H1 (cell line): ENCODE results near the gene GATB. TPM values are rescaled to one million over a fixed set of nuclear protein-coding genes. Genes with fewer than 3 reads are reported as not detected.

Source experiments
- CTCF ChIA-PET: fragments of 300-600 bp; sonication (Branson Sonifier 250); formaldehyde crosslinking; loops from one replicate; lab custom pipeline; 2021; ENCODE audit not compliant: partially characterized antibody; lab: Charles Lee
- POLR2A ChIA-PET: fragments of 300-600 bp; sonication (Branson Sonifier 250); formaldehyde crosslinking; loops from one replicate; lab custom pipeline; 2021; ENCODE audit warnings: inconsistent platforms; ENCODE audit not compliant: partially characterized antibody; lab: Charles Lee
- DNase-seq, 2 experiments: peaks; one replicate each; pipeline versions ENCODE4 v3.0.0 to v3.0.0-alpha.2; 2010 to 2022; ENCODE audit warnings: low spot score in 2 of 2, low read depth in 1 of 2, mixed read lengths in 1 of 2
- FAIRE-seq: peaks from 2 replicates; lab custom pipeline; 2011; peaks lifted over from hg19 to GRCh38; lab: Jason Lieb, UNC
- H2AFZ ChIP-seq: 2 replicates; pipeline ENCODE4 v1.8.1; 2012; ENCODE audit warnings: low read length, inconsistent platforms
- H2AK5ac ChIP-seq: 2 replicates; pipeline ENCODE4 v1.6.1; 2013; ENCODE audit warnings: low read depth, low read length
- H2BK120ac ChIP-seq: replicated peaks from 2 replicates; pipeline ENCODE3; 2013; ENCODE audit warnings: low read depth, low read length, inconsistent platforms
- H2BK12ac ChIP-seq: 2 replicates; pipeline ENCODE4 v1.6.1; 2013; ENCODE audit warnings: low read depth, low read length
- H2BK15ac ChIP-seq: 2 replicates; pipeline ENCODE4 v1.6.1; 2013; ENCODE audit warnings: low read length
- H2BK20ac ChIP-seq: 2 replicates; pipeline ENCODE4 v1.6.1; 2013; ENCODE audit warnings: low read length
- H2BK5ac ChIP-seq: 2 replicates; pipeline ENCODE4 v1.6.1; 2013; ENCODE audit warnings: low read depth, low read length
- H3K14ac ChIP-seq: 2 replicates; pipeline ENCODE4 v1.6.1; 2013; ENCODE audit warnings: inconsistent platforms; ENCODE audit not compliant: insufficient read length
- H3K18ac ChIP-seq: 2 replicates; pipeline ENCODE4 v1.6.1; 2013; ENCODE audit warnings: low read length; ENCODE audit errors: extremely low read depth
- H3K23ac ChIP-seq: 2 replicates; pipeline ENCODE4 v1.6.1; 2013; ENCODE audit warnings: inconsistent platforms; ENCODE audit not compliant: insufficient read length
- H3K23me2 ChIP-seq: 2 replicates; pipeline ENCODE4 v1.6.1; 2013; ENCODE audit warnings: low read depth, low read length
- H3K27ac ChIP-seq: 2 replicates; pipeline ENCODE4 v1.6.1; 2011; ENCODE audit warnings: low read depth, low read length, inconsistent platforms
- H3K27me3 ChIP-seq, 4 experiments: replicated peaks in 1 of 4; 1 replicate in 1 of 4; 2 replicates in 3 of 4; pipeline versions ENCODE4 v1.6.1 to v1.8.1; 2011 to 2013; ENCODE audit warnings: low read length in 3 of 4, mild to moderate bottlenecking in 3 of 4, inconsistent platforms in 2 of 4, mixed read lengths in 2 of 4, moderate library complexity in 1 of 4; ENCODE audit not compliant: control insufficient read depth in 3 of 4, insufficient read depth in 3 of 4; ENCODE audit errors: extremely low read depth in 1 of 4
- H3K36me3 ChIP-seq, 4 experiments: 2 replicates each; pipeline versions ENCODE4 v1.6.1 to v1.8.1; 2011 to 2013; ENCODE audit warnings: mild to moderate bottlenecking in 4 of 4, low read length in 3 of 4, moderate library complexity in 2 of 4, control low read depth in 1 of 4, inconsistent platforms in 1 of 4; ENCODE audit not compliant: insufficient read depth in 4 of 4, control insufficient read depth in 2 of 4
- H3K4ac ChIP-seq: replicated peaks from 2 replicates; pipeline ENCODE3; 2013; ENCODE audit warnings: low read length, low read depth, mixed read lengths, inconsistent platforms; ENCODE audit not compliant: insufficient read length
- H3K4me1 ChIP-seq, 4 experiments: replicated peaks in 1 of 4; 1 replicate in 1 of 4; 2 replicates in 3 of 4; pipeline versions ENCODE4 v1.6.1 to v1.8.1; 2011 to 2013; ENCODE audit warnings: low read length in 3 of 4, inconsistent platforms in 2 of 4, mixed read lengths in 1 of 4; ENCODE audit not compliant: insufficient read depth in 4 of 4, control insufficient read depth in 3 of 4
- H3K4me2 ChIP-seq, 2 experiments: 2 replicates each; pipeline versions ENCODE4 v1.6.1 to v1.8.1; 2011 to 2013; ENCODE audit warnings: low read depth in 2 of 2, low read length in 2 of 2, control low read depth in 1 of 2, inconsistent platforms in 1 of 2, mild to moderate bottlenecking in 1 of 2; ENCODE audit not compliant: insufficient read depth in 1 of 2
- H3K4me3 ChIP-seq, 4 experiments: fragments of 200-600, 300-600 bp in 1 of 4; sonication (generic), shearing (Covaris generic), sonication (Bioruptor Twin) in 1 of 4; 2 replicates each; pipeline versions ENCODE4 v1.5.1 to v1.8.1; 2011 to 2016; ENCODE audit warnings: low read length in 4 of 4, low read depth in 3 of 4, control low read depth in 2 of 4, inconsistent platforms in 2 of 4, mild to moderate bottlenecking in 2 of 4, mixed read lengths in 1 of 4, moderate library complexity in 1 of 4; ENCODE audit not compliant: insufficient read depth in 2 of 4; ENCODE audit errors: extremely low read depth in 1 of 4
- H3K56ac ChIP-seq: replicated peaks from 2 replicates; pipeline ENCODE3; 2013; ENCODE audit warnings: low read depth, mild to moderate bottlenecking, mixed read lengths, low read length, inconsistent platforms; ENCODE audit not compliant: insufficient read length
- H3K79me1 ChIP-seq: 2 replicates; pipeline ENCODE4 v1.6.1; 2013; ENCODE audit warnings: low read depth, low read length, control low read depth
- H3K79me2 ChIP-seq, 2 experiments: 2 replicates each; pipeline versions ENCODE4 v1.6.1 to v1.8.1; 2012 to 2013; ENCODE audit warnings: low read length in 2 of 2, mild to moderate bottlenecking in 2 of 2, inconsistent platforms in 1 of 2; ENCODE audit not compliant: insufficient read depth in 2 of 2, control insufficient read depth in 1 of 2
- H3K9ac ChIP-seq, 4 experiments: replicated peaks in 1 of 4; 1 replicate in 1 of 4; 2 replicates in 3 of 4; pipeline versions ENCODE4 v1.6.1 to v1.8.1; 2011 to 2013; ENCODE audit warnings: low read depth in 3 of 4, low read length in 3 of 4, control low read depth in 2 of 4, mild to moderate bottlenecking in 2 of 4, moderate library complexity in 2 of 4, inconsistent platforms in 1 of 4; ENCODE audit errors: extremely low read depth in 1 of 4
- H3K9me3 ChIP-seq, 2 experiments: 2 replicates each; pipeline versions ENCODE4 v1.6.1 to v1.8.1; 2012 to 2013; ENCODE audit warnings: mild to moderate bottlenecking in 2 of 2, moderate library complexity in 2 of 2, control low read depth in 1 of 2, inconsistent platforms in 1 of 2, low read depth in 1 of 2, low read length in 1 of 2, mixed read lengths in 1 of 2; ENCODE audit not compliant: insufficient read depth in 2 of 2
- H4K20me1 ChIP-seq, 2 experiments: replicated peaks in 1 of 2; 2 replicates each; pipeline versions ENCODE3 to v1.8.1; 2011 to 2013; ENCODE audit warnings: inconsistent platforms in 2 of 2, low read length in 2 of 2, mild to moderate bottlenecking in 1 of 2; ENCODE audit not compliant: insufficient read depth in 2 of 2, control insufficient read depth in 1 of 2
- H4K5ac ChIP-seq: 2 replicates; pipeline ENCODE4 v1.6.1; 2013; ENCODE audit warnings: low read length, low read depth, mixed read lengths, inconsistent platforms; ENCODE audit not compliant: insufficient read length
- H4K8ac ChIP-seq: 2 replicates; pipeline ENCODE4 v1.8.0; 2013; ENCODE audit warnings: mild to moderate bottlenecking, moderate library complexity, low read length, inconsistent platforms; ENCODE audit not compliant: insufficient read depth; ENCODE audit errors: extremely low read depth
- H4K91ac ChIP-seq: replicated peaks from 2 replicates; pipeline ENCODE3; 2013; ENCODE audit warnings: low read length, mixed read lengths, inconsistent platforms; ENCODE audit not compliant: insufficient read length
- ASH2L ChIP-seq: fragments of 200-600, 300-600 bp; sonication (generic); IDR thresholded peaks from one replicate; pipeline ENCODE4 v1.7.1; 2017; ENCODE audit warnings: low read length
- CBX8 ChIP-seq: fragments of 300-800, 300-1000 bp; sonication (generic); IDR thresholded peaks from 2 replicates; pipeline ENCODE4 v1.7.1; 2016; ENCODE audit warnings: low read depth, low read length, borderline replicate concordance
- CREB1 ChIP-seq: IDR thresholded peaks from 2 replicates; pipeline ENCODE4 v1.6.1; 2012; ENCODE audit warnings: inconsistent platforms
- HDAC2 ChIP-seq, 2 experiments: fragments of 300-600 bp in 1 of 2; sonication (generic) in 1 of 2; IDR thresholded peaks; 2 replicates each; pipeline ENCODE4 v1.6.1; 2011 to 2012; ENCODE audit warnings: low read depth in 2 of 2, low read length in 2 of 2, mild to moderate bottlenecking in 2 of 2, moderate library complexity in 2 of 2, borderline replicate concordance in 1 of 2, inconsistent platforms in 1 of 2
- JUND ChIP-seq: IDR thresholded peaks from 2 replicates; pipeline ENCODE4 v1.6.1; 2011; ENCODE audit warnings: mild to moderate bottlenecking, improper control_type of control experiment, low read length
- KDM1A ChIP-seq: fragments of 200-600, 300-600 bp; sonication (generic); IDR thresholded peaks from 2 replicates; pipeline ENCODE4 v1.7.1; 2016; ENCODE audit warnings: mild to moderate bottlenecking, low read length, borderline replicate concordance
- PHF8 ChIP-seq: fragments of 200-600 bp; sonication (generic); conservative IDR thresholded peaks from 2 replicates; pipeline ENCODE4 v1.7.1; 2012; ENCODE audit warnings: low read depth, mild to moderate bottlenecking, inconsistent platforms, low read length, moderate library complexity
- SIX5 ChIP-seq: IDR thresholded peaks from 2 replicates; pipeline ENCODE4 v1.6.1; 2011; ENCODE audit warnings: mild to moderate bottlenecking, low read depth, low read length
- YY1 ChIP-seq: IDR thresholded peaks from 2 replicates; pipeline ENCODE4 v1.6.1; 2011; ENCODE audit warnings: low read depth, mild to moderate bottlenecking, low read length
- WGBS, 2 experiments: shearing (Covaris generic) in 1 of 2; methylation state at CpG; one replicate each; pipeline versions ENCODE4 v1.1.6 to v1.1.7; 2013 to 2015; ENCODE audit warnings: low lambda C conversion rate in 2 of 2, mixed read lengths in 2 of 2, inconsistent platforms in 1 of 2, low coverage in 1 of 2, missing lambda C conversion rate in 1 of 2; ENCODE audit not compliant: insufficient replicate concordance in 2 of 2, insufficient coverage in 1 of 2, insufficient read length in 1 of 2; ENCODE audit errors: extremely low coverage in 1 of 2, missing lambda C conversion rate in 1 of 2; 5-methylcytosine and 5-hydroxymethylcytosine counted together
- polyA plus RNA-seq, 7 experiments: library from polyadenylated mRNA; depleted of rRNA in 3 of 7; stranded (reverse) in 5 of 7; unstranded in 2 of 7; fragments of >200 nt in 5 of 7; fragments of 200-250 nt in 2 of 7; gene quantifications; 1 replicate in 5 of 7; 2 replicates in 1 of 7; 4 replicates in 1 of 7; pipeline versions ENCODE4 v1.2.1 to v1.2.3, GENCODE V29; 2011 to 2013; ENCODE audit warnings: missing spikeins in 2 of 7, mixed read lengths in 2 of 7
- total RNA-seq: library from RNA; stranded (reverse); fragmentation: NEBNext Ultra II Directional; extraction: Animal tissue kit (Norgen Biotek cat#: 25700); gene quantifications from 2 replicates; pipeline ENCODE4 v1.2.1, GENCODE V29; 2021
- TF ChIP-seq, protein P1 (sequence below): IDR thresholded peaks from 2 replicates; pipeline ENCODE4 v1.6.1; 2012; ENCODE audit warnings: inconsistent platforms

GATB gene
- total and polyA plus RNA-seq, 2 of the 8 experiments (the other 6 are each of a cell fraction or from before 2014, with no cell fraction given) = 15.3 to 18.0 TPM

DNA sequence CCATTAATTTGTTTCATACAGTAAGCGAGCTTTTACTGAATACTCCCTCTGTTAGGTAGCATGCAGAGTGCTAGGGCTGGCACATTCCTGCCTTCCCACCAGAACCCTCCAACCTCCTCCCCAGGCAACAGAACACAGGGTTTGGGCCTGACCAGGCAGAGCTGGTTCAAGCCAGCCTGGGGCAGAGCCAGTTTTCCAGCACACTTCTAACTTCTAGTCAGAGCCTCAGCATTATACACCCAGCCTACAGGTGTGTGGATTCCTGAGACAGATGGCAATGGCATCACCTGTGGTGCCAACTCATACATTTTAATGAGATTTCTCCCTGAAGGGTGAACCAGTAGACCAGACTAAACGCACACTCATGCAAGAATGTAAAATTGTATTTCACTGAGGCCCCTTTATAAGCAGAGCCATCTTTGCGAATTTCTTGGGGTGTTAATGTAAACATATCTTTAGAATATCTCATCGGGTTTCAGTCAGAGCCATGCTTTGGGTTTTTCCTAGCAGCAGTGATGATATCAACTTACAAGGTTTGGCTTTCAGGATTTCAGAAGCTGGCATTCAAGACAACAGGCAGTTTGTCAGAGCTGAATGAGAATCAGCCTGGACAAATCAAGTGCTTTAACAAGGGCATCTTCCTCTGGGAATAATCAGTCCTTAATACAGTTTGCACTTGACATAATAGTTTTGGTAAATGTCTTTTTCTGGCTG, 92.0 kb downstream of the GATB start:
- POLR2A ChIA-PET = interaction anchor here (0.5 to 1.1 kb wide), 2 partner anchors 10 to 342 kb away, joined by 3 read pairs; no protein-coding TSS in a partner anchor
- no peak overlapping the region for H2BK5ac ChIP-seq
- H3K23ac ChIP-seq = no peak overlapping the region
- H4K5ac ChIP-seq = no peak overlapping the region
- no peak for FAIRE-seq
- no peaks in the 10 kb centered on the region for H3K27me3 ChIP-seq
- H3K79me2 ChIP-seq = no peaks in the 10 kb centered on the region
- no peaks in the 10 kb centered on the region for H3K23me2 ChIP-seq
- peaks cover 0 to 5% (median 1%) of the 10 kb centered on the region in 4 experiments; a peak in 1 of 8 replicates for H3K36me3 ChIP-seq
- H3K56ac ChIP-seq = no peak overlapping the region
- peaks cover 0 to 1% (median under 1%) of the 10 kb centered on the region in 4 experiments; a peak in 3 of 7 replicates for H3K4me1 ChIP-seq
- 88% methylated on average over 4 of the region's 4 CpGs; no CpG with 5 or more reads in 1 of the 2 experiments for WGBS, 2 experiments
- no peaks in the 10 kb centered on the region; the same call in 1 of the 2 replicates for H3K79me1 ChIP-seq
- DNase-seq = no peak
- TF ChIP-seq CREB1 = no peak
- no peak for TF ChIP-seq KDM1A
- TF ChIP-seq CBX8 = no peak
- no peak for TF ChIP-seq PHF8
- no peak for TF ChIP-seq SIX5
- no peak for TF ChIP-seq JUND
- TF ChIP-seq, protein P1, sequence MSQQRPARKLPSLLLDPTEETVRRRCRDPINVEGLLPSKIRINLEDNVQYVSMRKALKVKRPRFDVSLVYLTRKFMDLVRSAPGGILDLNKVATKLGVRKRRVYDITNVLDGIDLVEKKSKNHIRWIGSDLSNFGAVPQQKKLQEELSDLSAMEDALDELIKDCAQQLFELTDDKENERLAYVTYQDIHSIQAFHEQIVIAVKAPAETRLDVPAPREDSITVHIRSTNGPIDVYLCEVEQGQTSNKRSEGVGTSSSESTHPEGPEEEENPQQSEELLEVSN = no peak
- no peak for TF ChIP-seq HDAC2 (IDR thresholded peaks at IDR 0.05; ENCODE audit: borderline replicate concordance in 1 of 2, low read depth in 2 of 2, low read length in 2 of 2)
- no peak for TF ChIP-seq ASH2L
- no peak for TF ChIP-seq YY1
- no peak overlapping the region for H3K14ac ChIP-seq
- no peaks in the 10 kb centered on the region for H3K9me3 ChIP-seq
- no peak overlapping the region for H3K4ac ChIP-seq
- no peak overlapping the region for H4K8ac ChIP-seq
- H4K20me1 ChIP-seq = peaks cover 0 to 2% of the 10 kb centered on the region in 2 experiments
- no peak overlapping the region for H3K4me2 ChIP-seq
- peak overlapping the region; percentile 10; the same call in 1 of the 2 replicates for H3K27ac ChIP-seq
- H2BK15ac ChIP-seq = no peak overlapping the region
- H3K18ac ChIP-seq = no peak overlapping the region
- H3K9ac ChIP-seq = no peak overlapping the region
- H3K4me3 ChIP-seq = no peak overlapping the region
- no peak overlapping the region for H2AK5ac ChIP-seq
- H2BK12ac ChIP-seq = no peak overlapping the region
- no peak overlapping the region for H4K91ac ChIP-seq
- CTCF ChIA-PET = interaction anchor here (0.7 to 1.5 kb wide), 4 partner anchors 8 to 551 kb away, joined by 3 to 4 read pairs (median 3); no protein-coding TSS in a partner anchor
- no peak overlapping the region for H2BK120ac ChIP-seq
- H2AFZ ChIP-seq = no peak overlapping the region
- no peak overlapping the region for H2BK20ac ChIP-seq
